ENCODE data around the gene NTSR1.

NTSR1 gene

GRCh38 chr20:62725596-62726268, 17.1 kb downstream of the NTSR1 start:
- DNase-seq (ENCODE audit: low read depth in 2 of 2) = no peak

GRCh38 chr20:62726276-62726675, 17.6 kb downstream of the NTSR1 start:
- no peak for DNase-seq (ENCODE audit: low read depth in 2 of 2)

GRCh38 chr20:62726716-62727583, 18.3 kb downstream of the NTSR1 start:
- DNase-seq (ENCODE audit: low read depth in 2 of 2) = no peak

GRCh38 chr20:62727584-62728027, 19.0 kb downstream of the NTSR1 start:
- no peak for DNase-seq (ENCODE audit: low read depth in 2 of 2)

GRCh38 chr20:62728028-62728780, 19.6 kb downstream of the NTSR1 start:
- no peak for DNase-seq (ENCODE audit: low read depth in 2 of 2)

- DNase-seq (ENCODE audit: low read depth in 2 of 2) = no peak
Observed at GRCh38 chr20:62728781-62729300, 20.2 kb downstream of the NTSR1 start.

GRCh38 chr20:62730481-62730880, 21.8 kb downstream of the NTSR1 start:
- DNase-seq (ENCODE audit: low read depth in 2 of 2) = no peak

- no peak for DNase-seq (ENCODE audit: low read depth in 2 of 2)
Observed at GRCh38 chr20:62732031-62732760, 23.6 kb downstream of the NTSR1 start.

GRCh38 chr20:62732842-62733525, 24.3 kb downstream of the NTSR1 start:
- DNase-seq (ENCODE audit: low read depth in 2 of 2) = no peak

GRCh38 chr20:62733526-62733842, 24.8 kb downstream of the NTSR1 start:
- DNase-seq (ENCODE audit: low read depth in 2 of 2) = no peak

GRCh38 chr20:62733891-62734290, 25.3 kb downstream of the NTSR1 start:
- no peak for DNase-seq (ENCODE audit: low read depth in 2 of 2)

GRCh38 chr20:62734326-62734725, 25.7 kb downstream of the NTSR1 start:
- DNase-seq (ENCODE audit: low read depth in 2 of 2) = no peak

- no peak for DNase-seq (ENCODE audit: low read depth in 2 of 2)
Observed at GRCh38 chr20:62734881-62735280, 26.2 kb downstream of the NTSR1 start.

GRCh38 chr20:62735331-62735821, 26.7 kb downstream of the NTSR1 start:
- DNase-seq (ENCODE audit: low read depth in 2 of 2) = no peak

GRCh38 chr20:62736026-62736406, 27.4 kb downstream of the NTSR1 start:
- no peak for DNase-seq (ENCODE audit: low read depth in 2 of 2)

- no peak for DNase-seq (ENCODE audit: low read depth in 2 of 2)
Observed at GRCh38 chr20:62736407-62737071, 27.9 kb downstream of the NTSR1 start.

GRCh38 chr20:62737271-62737811, 28.7 kb downstream of the NTSR1 start:
- DNase-seq (ENCODE audit: low read depth in 2 of 2) = no peak

GRCh38 chr20:62738025-62738881, 29.6 kb downstream of the NTSR1 start:
- DNase-seq (ENCODE audit: low read depth in 2 of 2) = no peak

- DNase-seq (ENCODE audit: low read depth in 2 of 2) = no peak
Observed at GRCh38 chr20:62739067-62739466, 30.4 kb downstream of the NTSR1 start.
